Endothelial cell of umbilical vein (primary cell): ENCODE measurements around the gene SNPH. TPM values are rescaled to one million over a fixed set of nuclear protein-coding genes. Genes with fewer than 3 reads are reported as not detected.

Source experiments
- BruUV-seq: library from RNA; stranded (reverse); fragments of 400-500 nt; replicated peaks from 2 replicates; lab custom pipeline; 2021; lab: Mats Ljungman, UMichigan
- CTCF ChIA-PET: fragments of 300-600, 350-600 bp; sonication (Branson Sonifier 250); formaldehyde crosslinking; loops from one replicate; lab custom pipeline; 2021; ENCODE audit warnings: antibody characterized with exemption, inconsistent platforms; lab: Charles Lee
- POLR2A ChIA-PET: fragments of 300-600, 350-600 bp; sonication (Branson Sonifier 250); formaldehyde crosslinking; loops from one replicate; lab custom pipeline; 2021; ENCODE audit warnings: antibody characterized with exemption, inconsistent platforms; lab: Charles Lee
- DNase-seq: peaks from one replicate; pipeline ENCODE4 v3.0.0-alpha.2; 2011; ENCODE audit warnings: low read depth, low spot score
- FAIRE-seq: peaks from 2 replicates; lab custom pipeline; 2011; peaks lifted over from hg19 to GRCh38; lab: Jason Lieb, UNC
- H2AFZ ChIP-seq: 2 replicates; pipeline ENCODE4 v1.6.0; 2012; ENCODE audit warnings: low read depth, low read length, control low read depth, inconsistent platforms
- H3K27ac ChIP-seq: 2 replicates; pipeline ENCODE4 v1.5.1; 2011; ENCODE audit warnings: low read depth, mild to moderate bottlenecking, control low read depth, low read length, moderate library complexity; ENCODE audit not compliant: insufficient read depth
- H3K27me3 ChIP-seq, 2 experiments: 2 replicates each; pipeline versions ENCODE4 v1.6.0 to v1.6.1; 2011; ENCODE audit warnings: low read length in 2 of 2, mixed read lengths in 1 of 2; ENCODE audit not compliant: control insufficient read depth in 2 of 2, insufficient read depth in 2 of 2
- H3K36me3 ChIP-seq, 2 experiments: 2 replicates in 1 of 2; 3 replicates in 1 of 2; pipeline ENCODE4 v1.5.1; 2011; ENCODE audit warnings: low read length in 2 of 2, mild to moderate bottlenecking in 1 of 2, moderate library complexity in 1 of 2; ENCODE audit not compliant: control insufficient read depth in 2 of 2, insufficient read depth in 2 of 2; ENCODE audit errors: extremely low read depth in 1 of 2
- H3K4me1 ChIP-seq: 3 replicates; pipeline ENCODE4 v1.5.1; 2011; ENCODE audit warnings: mild to moderate bottlenecking, low read length; ENCODE audit not compliant: control insufficient read depth, insufficient read depth; ENCODE audit errors: extremely low read depth
- H3K4me2 ChIP-seq: 2 replicates; pipeline ENCODE4 v1.6.1; 2011; ENCODE audit warnings: low read length, control low read depth, mixed read lengths; ENCODE audit not compliant: insufficient read depth
- H3K4me3 ChIP-seq, 3 experiments: fragments of 200-600 bp in 1 of 3; sonication (generic), shearing (Covaris generic) in 1 of 3; replicated peaks in 1 of 3; 2 replicates each; pipeline ENCODE4 v1.5.1; 2011 to 2016; ENCODE audit warnings: control low read depth in 3 of 3, low read length in 3 of 3, mild to moderate bottlenecking in 2 of 3, inconsistent platforms in 1 of 3, low read depth in 1 of 3, moderate library complexity in 1 of 3; ENCODE audit not compliant: insufficient read depth in 1 of 3
- H3K79me2 ChIP-seq: 2 replicates; pipeline ENCODE4 v1.6.0; 2012; ENCODE audit warnings: low read length, inconsistent platforms; ENCODE audit not compliant: control insufficient read depth, insufficient read depth
- H3K9ac ChIP-seq: replicated peaks from 2 replicates; pipeline ENCODE3; 2011; ENCODE audit warnings: low read length, control low read depth; ENCODE audit not compliant: insufficient read depth; ENCODE audit errors: extremely low read depth
- H3K9me1 ChIP-seq: replicated peaks from 3 replicates; pipeline ENCODE4 v1.6.0; 2011; ENCODE audit warnings: mild to moderate bottlenecking, low read length; ENCODE audit not compliant: control insufficient read depth, insufficient read depth; ENCODE audit errors: extremely low read depth
- H3K9me3 ChIP-seq: replicated peaks from 2 replicates; pipeline ENCODE4 v1.5.1; 2012; ENCODE audit warnings: low read length, inconsistent platforms; ENCODE audit not compliant: control insufficient read depth, insufficient read depth
- H4K20me1 ChIP-seq: replicated peaks from 2 replicates; pipeline ENCODE3; 2011; ENCODE audit warnings: mild to moderate bottlenecking, low read length; ENCODE audit not compliant: control insufficient read depth, insufficient read depth; ENCODE audit errors: extremely low read depth
- CTCF ChIP-seq, 2 donors: IDR thresholded peaks; 1 replicate in 1 of 2; 2 replicates in 1 of 2; pipeline ENCODE4 v1.5.1; 2011; ENCODE audit warnings: low read length in 2 of 2, mild to moderate bottlenecking in 2 of 2, moderate library complexity in 2 of 2, control low read depth in 1 of 2, inconsistent platforms in 1 of 2, low read depth in 1 of 2; ENCODE audit not compliant: insufficient read depth in 1 of 2; ENCODE audit errors: extremely low read depth in 1 of 2
- FOS ChIP-seq: IDR thresholded peaks from 2 replicates; pipeline ENCODE4 v1.6.1; 2011; ENCODE audit warnings: mild to moderate bottlenecking, low read length, moderate library complexity, borderline replicate concordance; ENCODE audit not compliant: insufficient read depth
- GATA2 ChIP-seq: IDR thresholded peaks from 2 replicates; pipeline ENCODE4 v1.7.0; 2011; ENCODE audit warnings: low read depth, mild to moderate bottlenecking, moderate library complexity, mixed read lengths, low read length; ENCODE audit not compliant: insufficient read length, insufficient read depth
- JUN ChIP-seq: IDR thresholded peaks from 2 replicates; pipeline ENCODE4 v1.6.1; 2011; ENCODE audit warnings: borderline replicate concordance, low read depth; ENCODE audit not compliant: insufficient read length, insufficient read depth
- MAX ChIP-seq: IDR thresholded peaks from 2 replicates; pipeline ENCODE4 v1.6.1; 2011; ENCODE audit not compliant: insufficient read depth, insufficient read length
- MYC ChIP-seq: IDR thresholded peaks from one replicate; pipeline ENCODE4 v1.6.1; 2011; ENCODE audit warnings: mild to moderate bottlenecking, low read depth, low read length
- POLR2A ChIP-seq: IDR thresholded peaks from 2 replicates; pipeline ENCODE4 v1.6.1; 2012; ENCODE audit warnings: low read depth, mild to moderate bottlenecking, control low read depth, low read length
- dilution Hi-C: fragments of 300-500 bp; cut with MboI; formaldehyde crosslinking; loops from one replicate; pipeline ENCODE4 v1.15.0; 2019; ENCODE audit warnings: low sequenced_read_pairs; ENCODE audit not compliant: extremely low pct_ligation_motif_present
- intact Hi-C: fragments of 100-400 bp; cut with micrococcal nuclease; formaldehyde crosslinking; loops from one replicate; pipeline ENCODE4 v1.10.0; 2022
- polyA plus RNA-seq, 4 experiments: library from polyadenylated mRNA; depleted of rRNA in 3 of 4; stranded (reverse) in 3 of 4; unstranded in 1 of 4; fragments of >200 nt; gene quantifications; 2 replicates each; pipeline versions ENCODE4 v1.2.1 to v1.2.3, GENCODE V29; 2011 to 2012; ENCODE audit warnings: missing spikeins in 1 of 4
- total RNA-seq: library from RNA; stranded (reverse); gene quantifications from 2 replicates; pipeline ENCODE4 v1.2.3, GENCODE V29; 2021

Gene SNPH
- total and polyA plus RNA-seq, 2 donors (not counting 3 experiments of a cell fraction or from before 2014, with no cell fraction given), result 2.3 to 5.5 TPM

- ChIA-PET POLR2A (no interaction called here), CTCF (interaction anchor here (1.2 to 1.3 kb wide), 2 partner anchors 20 to 234 kb away, joined by 3 to 4 read pairs; no protein-coding TSS in a partner anchor)
- Histone ChIP-seq H3K9ac (no peak overlapping the region), H3K9me1 (no peaks in the 10 kb centered on the region), H3K9me3 (no peaks in the 10 kb centered on the region), H3K4me3 (no peak overlapping the region), H3K36me3 (no peaks in the 10 kb centered on the region), H3K4me1 (no peaks in the 10 kb centered on the region), H3K27me3 (no peaks in the 10 kb centered on the region), H3K4me2 (no peak overlapping the region), H3K79me2 (no peaks in the 10 kb centered on the region), H2AFZ (no peak overlapping the region), H3K27ac (no peak overlapping the region), H4K20me1 (no peaks in the 10 kb centered on the region)
- DNase-seq (no peak), FAIRE-seq (no peak)
- intact Hi-C loops (no loop called here), dilution Hi-C loops (no loop called here)
- no peak for TF ChIP-seq FOS
- TF ChIP-seq JUN, result no peak
- TF ChIP-seq MYC, result no peak
- TF ChIP-seq MAX, result no peak
- TF ChIP-seq POLR2A, result no peak
- TF ChIP-seq GATA2, result no peak
- TF ChIP-seq CTCF (IDR thresholded peaks at IDR 0.05; ENCODE audit: extremely low read depth in 1 of 2, insufficient read depth in 1 of 2, low read depth in 1 of 2, low read length in 2 of 2), result no peak
- BruUV-seq, result no TSS peak
Observed at GRCh38 chr20:1274485-1275311, 8.6 kb downstream of the SNPH start.
